Heart right ventricle (tissue), 16 donors: ENCODE data around the gene MGAT3. TPM values are rescaled to one million over a fixed set of nuclear protein-coding genes. Genes with fewer than 3 reads are reported as not detected.
A peak's percentile ranks its signal among the peaks of the same experiment; 100 is the strongest.

Source experiments
- ATAC-seq, 8 donors: fragments of 200-7000 bp; cut with Tn5 transposase; one replicate each; pipeline ENCODE4 v1.9.1; 2020; ENCODE audit warnings: mild to moderate bottlenecking in 8 of 8, moderate library complexity in 8 of 8, moderate number of reproducible peaks in 1 of 8
- DNase-seq, 2 donors: peaks; one replicate each; pipeline ENCODE4 v3.0.0-alpha.2; 2020
- H3K27ac ChIP-seq, 10 donors: fragments of 200-600 bp; sonication (generic) in 2 of 10; one replicate each; pipeline versions ENCODE4 v1.5.0 to v1.8.0; 2020 to 2022; ENCODE audit warnings: mild to moderate bottlenecking in 3 of 10
- H3K27me3 ChIP-seq, 7 donors: fragments of 200-600 bp; one replicate each; pipeline ENCODE4 v1.8.0; 2021 to 2022; ENCODE audit warnings: mild to moderate bottlenecking in 2 of 7
- H3K36me3 ChIP-seq, 9 donors: fragments of 200-600 bp; sonication (generic) in 1 of 9; one replicate each; pipeline versions ENCODE4 v1.5.0 to v1.8.0; 2020 to 2022; ENCODE audit warnings: mild to moderate bottlenecking in 2 of 9
- H3K4me1 ChIP-seq, 9 donors: fragments of 200-600 bp; sonication (generic) in 1 of 9; one replicate each; pipeline versions ENCODE4 v1.5.0 to v1.8.0; 2020 to 2022; ENCODE audit warnings: mild to moderate bottlenecking in 4 of 9
- H3K4me3 ChIP-seq, 10 donors: fragments of 200-600 bp; sonication (generic) in 2 of 10; one replicate each; pipeline versions ENCODE4 v1.5.0 to v1.8.0; 2020 to 2022; ENCODE audit warnings: mild to moderate bottlenecking in 7 of 10, moderate library complexity in 2 of 10
- H3K9me3 ChIP-seq, 11 donors: fragments of 200-600 bp in 10 of 11; sonication (generic) in 2 of 11; one replicate each; pipeline versions ENCODE4 v1.5.0 to v1.8.0; 2013 to 2022; ENCODE audit warnings: mild to moderate bottlenecking in 2 of 11, control low read depth in 1 of 11, moderate library complexity in 1 of 11
- WGBS, 2 donors: extraction: QIAGEN DNeasy Blood & Tissue Kit; methylation state at CpG; one replicate each; pipeline ENCODE4 v1.1.7; 2013; ENCODE audit warnings: inconsistent platforms in 1 of 2; 5-methylcytosine and 5-hydroxymethylcytosine counted together
- intact Hi-C, 10 donors: fragments of 100-400 bp; cut with DNase I; formaldehyde crosslinking; loops; one replicate each; pipeline versions ENCODE4 v1.11.1 to v1.14.2; 2022
- polyA plus RNA-seq, 2 donors: library from polyadenylated mRNA; stranded (reverse); fragments of 200-250 nt; gene quantifications; one replicate each; pipeline ENCODE4 v1.2.3, GENCODE V29; 2013
- total RNA-seq, 10 donors: library from RNA; stranded (reverse); fragmentation: NEBNext Ultra II Directional in 3 of 10; extraction: Animal tissue kit (Norgen Biotek cat#: 25700) in 3 of 10; gene quantifications; one replicate each; pipeline versions ENCODE4 v1.2.1 to v1.2.4, GENCODE V29; 2021 to 2023
- TF ChIP-seq, protein P1 (sequence below), 9 donors: fragments of 200-600 bp; sonication (generic) in 2 of 9; IDR thresholded peaks; one replicate each; pipeline versions ENCODE4 v1.5.0 to v1.8.0; 2021 to 2022; ENCODE audit warnings: antibody characterized with exemption in 9 of 9, mild to moderate bottlenecking in 5 of 9, moderate library complexity in 1 of 9
- donor health status: Arrhythmogenic right ventricular cardiomyopathy.
- donor health status: ischemic (EF 13 %, LVEDD 7.1; RV severe dilation, severe dysfunction).
- donor health status: healthy with polysubstance abuse.
- donor health status: DM: no; HTN: yes; CAD: no.
- donor health status: DM: no; HTN: no; CAD: no.
- donor health status: ischemic (EF 25% LVEDD 6.9; RV normal size, moderate dysfunction).
- donor health status: ischemic (EF 25% LVEDD 5.7; RV mildly dilated, moderate dysfunction).
- donor health status: healthy.
- donor health status: DM: yes; HTN: yes; CAD: no.
- donor health status: Ischemic cardiomyopathy.
- donor health status: ischemic (EF 35%, LVEDD 5.7; RV mildly dilated, moderate dysfunction).
- donor health status: nonischemic (EF 11% LVEDD 7.7; RV severe dilation, severe dysfunction).
- donor health status: DM: yes; HTN: yes; CAD: no.
- donor health status: PGD.
- donor health status: ischemic (EF 29% LVEDD 5.4; RV normal size, mild dysfunction).
- donor health status: nonischemic (EF 23%, LVEDD 6.1; RV moderate dilation, normal function).

The MGAT3 gene
- total and polyA plus RNA-seq, 12 donors, result 1.8 to 14.0 (median 3.9) TPM

- ATAC-seq, result peak in 2 of 8 donors; percentile 7 to 18
- TF ChIP-seq, protein P1, sequence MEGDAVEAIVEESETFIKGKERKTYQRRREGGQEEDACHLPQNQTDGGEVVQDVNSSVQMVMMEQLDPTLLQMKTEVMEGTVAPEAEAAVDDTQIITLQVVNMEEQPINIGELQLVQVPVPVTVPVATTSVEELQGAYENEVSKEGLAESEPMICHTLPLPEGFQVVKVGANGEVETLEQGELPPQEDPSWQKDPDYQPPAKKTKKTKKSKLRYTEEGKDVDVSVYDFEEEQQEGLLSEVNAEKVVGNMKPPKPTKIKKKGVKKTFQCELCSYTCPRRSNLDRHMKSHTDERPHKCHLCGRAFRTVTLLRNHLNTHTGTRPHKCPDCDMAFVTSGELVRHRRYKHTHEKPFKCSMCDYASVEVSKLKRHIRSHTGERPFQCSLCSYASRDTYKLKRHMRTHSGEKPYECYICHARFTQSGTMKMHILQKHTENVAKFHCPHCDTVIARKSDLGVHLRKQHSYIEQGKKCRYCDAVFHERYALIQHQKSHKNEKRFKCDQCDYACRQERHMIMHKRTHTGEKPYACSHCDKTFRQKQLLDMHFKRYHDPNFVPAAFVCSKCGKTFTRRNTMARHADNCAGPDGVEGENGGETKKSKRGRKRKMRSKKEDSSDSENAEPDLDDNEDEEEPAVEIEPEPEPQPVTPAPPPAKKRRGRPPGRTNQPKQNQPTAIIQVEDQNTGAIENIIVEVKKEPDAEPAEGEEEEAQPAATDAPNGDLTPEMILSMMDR (IDR thresholded peaks at IDR 0.05), result no peak
- H3K4me1 ChIP-seq, result peaks cover 5 to 47% (median 22%) of the 10 kb centered on the region in 9 donors
- DNase-seq, result no peak
- no peak overlapping the region for H3K4me3 ChIP-seq
- WGBS, 2 donors, result 94% methylated on average over 16 of the region's 16 CpGs
- H3K27ac ChIP-seq, result peak overlapping the region in 5 of 10 donors; percentile 0 to 43 (median 12)
- H3K36me3 ChIP-seq, result peaks cover 0 to 60% (median 41%) of the 10 kb centered on the region in 9 donors
- H3K27me3 ChIP-seq, result no peaks in the 10 kb centered on the region
- intact Hi-C loops, result no loop called here
- H3K9me3 ChIP-seq, result no peaks in the 10 kb centered on the region
Measured at GRCh38 chr22:39415506-39415905, 41.3 kb upstream of the MGAT3 start.

- DNase-seq (no peak), ATAC-seq (peak in 3 of 8 donors; percentile 6 to 8 (median 6))
- WGBS, 2 donors, result 64 to 68% methylated on average over 7 of the region's 7 CpGs
- peaks cover 5 to 39% (median 22%) of the 10 kb centered on the region in 9 donors for H3K4me1 ChIP-seq
- H3K27ac ChIP-seq, result no peak overlapping the region
- no peaks in the 10 kb centered on the region for H3K9me3 ChIP-seq
- intact Hi-C loops, result no loop called here
- H3K36me3 ChIP-seq, result peaks cover 0 to 66% (median 41%) of the 10 kb centered on the region in 9 donors
- TF ChIP-seq, protein P1 (IDR thresholded peaks at IDR 0.05), result no peak
- no peaks in the 10 kb centered on the region for H3K27me3 ChIP-seq
- no peak overlapping the region for H3K4me3 ChIP-seq
Measured at GRCh38 chr22:39416319-39416718, 40.5 kb upstream of the MGAT3 start.

GRCh38 chr22:39417641-39418040 lies 39.2 kb upstream of the MGAT3 start:
- no peaks in the 10 kb centered on the region for H3K27me3 ChIP-seq
- WGBS, 2 donors, result 89 to 92% methylated on average over 12 of the region's 12 CpGs
- H3K4me3 ChIP-seq, result no peak overlapping the region
- H3K36me3 ChIP-seq, result peaks cover 0 to 80% (median 41%) of the 10 kb centered on the region in 9 donors
- ATAC-seq, result no peak
- no peaks in the 10 kb centered on the region for H3K9me3 ChIP-seq
- no peak overlapping the region for H3K27ac ChIP-seq
- TF ChIP-seq, protein P1 (IDR thresholded peaks at IDR 0.05), result no peak
- peaks cover 5 to 34% (median 22%) of the 10 kb centered on the region in 9 donors for H3K4me1 ChIP-seq
- no peak for DNase-seq
- intact Hi-C loops, result no loop called here

DNA sequence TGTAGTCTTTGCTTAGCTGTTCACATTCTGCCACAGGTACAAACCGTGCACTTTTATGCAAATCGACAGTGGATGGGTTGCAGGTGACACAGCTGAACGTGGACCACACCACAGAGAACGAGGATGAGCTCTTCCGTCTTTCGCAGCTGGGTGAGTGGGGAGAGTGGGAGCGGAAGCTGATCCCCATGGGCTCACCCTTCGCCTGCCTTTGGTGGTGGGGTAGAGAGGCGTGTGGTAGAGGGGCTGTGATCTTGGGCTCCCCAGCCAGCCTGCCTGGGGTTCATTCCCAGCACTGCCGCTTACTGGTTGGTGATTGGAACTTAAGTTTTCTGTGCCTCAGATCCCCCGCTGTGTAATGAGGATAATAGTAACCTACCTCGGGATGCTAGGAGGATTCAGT lies 38.1 kb upstream of the MGAT3 start:
- peaks cover 0 to 90% (median 41%) of the 10 kb centered on the region in 9 donors for H3K36me3 ChIP-seq
- no peak for ATAC-seq

More for the DNA sequence above, 38.1 kb upstream of the MGAT3 start:
- 92 to 94% methylated on average over 12 of the region's 12 CpGs for WGBS, 2 donors
- peaks cover 5 to 32% (median 15%) of the 10 kb centered on the region in 9 donors for H3K4me1 ChIP-seq
- no peaks in the 10 kb centered on the region for H3K27me3 ChIP-seq
- intact Hi-C loops, result no loop called here
- DNase-seq, result no peak
- H3K27ac ChIP-seq, result no peak overlapping the region
- H3K4me3 ChIP-seq, result no peak overlapping the region
- TF ChIP-seq, protein P1 (IDR thresholded peaks at IDR 0.05), result no peak
- H3K9me3 ChIP-seq, result no peaks in the 10 kb centered on the region
